Esophagus muscularis mucosa (tissue), 3 donors: ENCODE measurements around the gene MRPL22.

Source experiments
- POLR2A ChIP-seq: fragments of 450-650 bp; IDR thresholded peaks from one replicate; pipeline ENCODE4 v1.6.1; 2017; ENCODE audit warnings: antibody characterized with exemption, moderate library complexity, mild to moderate bottlenecking, low read depth
- POLR2AphosphoS5 ChIP-seq, 2 donors: sonication (generic); formaldehyde crosslinking; IDR thresholded peaks; one replicate each; pipeline ENCODE4 v1.6.1; 2017; ENCODE audit warnings: antibody characterized with exemption in 2 of 2
- TF ChIP-seq, protein P1 (sequence below), 3 experiments: fragments of 200-600 bp in 2 of 3; fragments of 450-650 bp in 1 of 3; sonication (generic) in 2 of 3; IDR thresholded peaks; one replicate each; pipeline ENCODE4 v1.5.1; 2017 to 2019; ENCODE audit warnings: antibody characterized with exemption in 3 of 3, mild to moderate bottlenecking in 2 of 3, moderate library complexity in 1 of 3

DNA sequence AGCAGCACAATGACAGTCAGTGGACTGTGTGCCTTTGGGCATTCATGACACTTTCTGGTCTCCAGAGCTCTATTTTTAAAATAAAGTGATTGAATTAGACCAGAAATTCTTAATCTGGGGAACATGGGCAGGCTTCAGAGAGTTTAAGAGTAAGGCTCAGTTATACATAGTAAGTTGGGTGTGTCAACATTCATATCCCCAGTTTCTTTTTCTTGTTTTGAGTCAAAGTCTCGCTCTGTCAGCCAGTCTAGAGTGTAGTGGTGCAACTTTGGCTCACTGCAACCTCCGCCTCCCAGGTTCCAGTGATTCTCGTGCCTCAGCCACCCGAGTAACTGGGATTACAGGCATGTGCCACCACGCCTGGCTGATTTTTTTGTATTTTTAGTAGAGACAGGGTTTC is 59.0 kb downstream of the MRPL22 start:
- TF ChIP-seq POLR2AphosphoS5 (IDR thresholded peaks at IDR 0.05) (no peak), POLR2A (no peak)
- TF ChIP-seq, protein P1, sequence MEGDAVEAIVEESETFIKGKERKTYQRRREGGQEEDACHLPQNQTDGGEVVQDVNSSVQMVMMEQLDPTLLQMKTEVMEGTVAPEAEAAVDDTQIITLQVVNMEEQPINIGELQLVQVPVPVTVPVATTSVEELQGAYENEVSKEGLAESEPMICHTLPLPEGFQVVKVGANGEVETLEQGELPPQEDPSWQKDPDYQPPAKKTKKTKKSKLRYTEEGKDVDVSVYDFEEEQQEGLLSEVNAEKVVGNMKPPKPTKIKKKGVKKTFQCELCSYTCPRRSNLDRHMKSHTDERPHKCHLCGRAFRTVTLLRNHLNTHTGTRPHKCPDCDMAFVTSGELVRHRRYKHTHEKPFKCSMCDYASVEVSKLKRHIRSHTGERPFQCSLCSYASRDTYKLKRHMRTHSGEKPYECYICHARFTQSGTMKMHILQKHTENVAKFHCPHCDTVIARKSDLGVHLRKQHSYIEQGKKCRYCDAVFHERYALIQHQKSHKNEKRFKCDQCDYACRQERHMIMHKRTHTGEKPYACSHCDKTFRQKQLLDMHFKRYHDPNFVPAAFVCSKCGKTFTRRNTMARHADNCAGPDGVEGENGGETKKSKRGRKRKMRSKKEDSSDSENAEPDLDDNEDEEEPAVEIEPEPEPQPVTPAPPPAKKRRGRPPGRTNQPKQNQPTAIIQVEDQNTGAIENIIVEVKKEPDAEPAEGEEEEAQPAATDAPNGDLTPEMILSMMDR (IDR thresholded peaks at IDR 0.05), result no peak
